T-helper 1 cell (primary cell): ENCODE results near the gene PTOV1.
A peak's percentile ranks its signal among the peaks of the same experiment; 100 is the strongest.

ENCODE experiments used
- DNase-seq, 5 donors: peaks; one replicate each; pipeline ENCODE4 v3.0.0-alpha.2; 2012 to 2020

The PTOV1 gene

GRCh38 chr19:49859682-49860335 lies 8.8 kb downstream of the PTOV1 start:
- no peak for DNase-seq

- DNase-seq: no peak
Observed at GRCh38 chr19:49860336-49861102, 9.6 kb downstream of the PTOV1 start.

GRCh38 chr19:49861107-49861506 lies 10.1 kb downstream of the PTOV1 start:
- no peak for DNase-seq

GRCh38 chr19:49861541-49862378 lies 10.8 kb downstream of the PTOV1 start:
- no peak for DNase-seq

GRCh38 chr19:49862391-49863253 lies 11.7 kb downstream of the PTOV1 start:
- no peak for DNase-seq

GRCh38 chr19:49863254-49863934 lies 12.4 kb downstream of the PTOV1 start:
- no peak for DNase-seq

- no peak for DNase-seq
Observed at GRCh38 chr19:49863935-49864320, 13.0 kb downstream of the PTOV1 start.

- no peak for DNase-seq
Observed at GRCh38 chr19:49864890-49865289, 13.9 kb downstream of the PTOV1 start.

GRCh38 chr19:49866933-49867782 lies 16.2 kb downstream of the PTOV1 start, which contains the start of gene PNKP:
TSS of gene PNKP (minus strand) at chr19:49867576. CDS start at chr19:49867204, 372 bp downstream.
- peak; percentile 63 to 93 (median 82) for DNase-seq

- DNase-seq: no peak
Observed at GRCh38 chr19:49869009-49869483, 18.1 kb downstream of the PTOV1 start.

- peak; percentile 81 to 99 (median 88) for DNase-seq
Observed at GRCh38 chr19:49869484-49870308, 18.7 kb downstream of the PTOV1 start.

- no peak for DNase-seq
Observed at GRCh38 chr19:49870309-49870901, 19.4 kb downstream of the PTOV1 start.

- DNase-seq: no peak
Observed at GRCh38 chr19:49871349-49871985, 20.5 kb downstream of the PTOV1 start.

- no peak for DNase-seq
Observed at GRCh38 chr19:49872245-49873128, 21.5 kb downstream of the PTOV1 start.

GRCh38 chr19:49873129-49873521 lies 22.2 kb downstream of the PTOV1 start:
- no peak for DNase-seq

- no peak for DNase-seq
Observed at GRCh38 chr19:49873834-49874233, 22.9 kb downstream of the PTOV1 start.

- no peak for DNase-seq
Observed at GRCh38 chr19:49874503-49875157, 23.7 kb downstream of the PTOV1 start.
